SK-N-SH (cell line): ENCODE measurements around the gene TMEM11. TPM values are rescaled to one million over a fixed set of nuclear protein-coding genes. Genes with fewer than 3 reads are reported as not detected.

ENCODE experiments used
- CTCF ChIA-PET: fragments of 300-600, 350-600 bp; formaldehyde crosslinking; extraction: SDS; loops from one replicate; lab custom pipeline; 2021; lab: Yijun Ruan, JAX
- POLR2A ChIA-PET: fragments of 350-600 bp; sonication (Branson Sonifier 250); formaldehyde crosslinking; extraction: SDS; loops from one replicate; lab custom pipeline; 2020; ENCODE audit warnings: antibody characterized with exemption, inconsistent platforms; lab: Yijun Ruan, JAX
- DNase-seq: peaks from one replicate; pipeline ENCODE4 v3.0.0; 2012
- H2AFZ ChIP-seq: fragments of 200-600 bp; sonication (generic); 2 replicates; pipeline ENCODE4 v1.8.1; 2016; ENCODE audit warnings: antibody characterized with exemption, mild to moderate bottlenecking, low read depth
- H3F3A ChIP-seq: fragments of 200-600 bp; sonication (generic); replicated peaks from 2 replicates; pipeline ENCODE3; 2016; ENCODE audit warnings: antibody characterized with exemption, mild to moderate bottlenecking; ENCODE audit not compliant: insufficient read depth
- H3K27ac ChIP-seq, 2 experiments: fragments of 200-500 bp in 1 of 2; fragments of 200-600 bp in 1 of 2; sonication (Bioruptor generic) in 1 of 2; sonication (generic), shearing (Covaris generic) in 1 of 2; 2 replicates each; pipeline versions ENCODE4 v1.5.1 to v1.6.1; 2014 to 2016; ENCODE audit warnings: low read depth in 2 of 2, inconsistent platforms in 1 of 2, low read length in 1 of 2, mild to moderate bottlenecking in 1 of 2, mixed read lengths in 1 of 2
- H3K27me3 ChIP-seq: fragments of 200-600 bp; sonication (generic), shearing (Covaris generic); 2 replicates; pipeline ENCODE4 v1.6.1; 2016; ENCODE audit warnings: mixed run types; ENCODE audit not compliant: insufficient read depth
- H3K36me3 ChIP-seq, 2 experiments: fragments of 200-500 bp in 1 of 2; fragments of 200-600 bp in 1 of 2; sonication (Bioruptor generic) in 1 of 2; sonication (generic) in 1 of 2; replicated peaks in 1 of 2; 2 replicates each; pipeline versions ENCODE3 to v1.5.1; 2014 to 2016; ENCODE audit warnings: low read length in 1 of 2, mild to moderate bottlenecking in 1 of 2; ENCODE audit not compliant: insufficient read depth in 2 of 2, control insufficient read depth in 1 of 2
- H3K4me1 ChIP-seq, 2 experiments: fragments of 200-500 bp in 1 of 2; fragments of 200-600 bp in 1 of 2; sonication (Bioruptor generic) in 1 of 2; sonication (generic), shearing (Covaris generic) in 1 of 2; 2 replicates each; pipeline versions ENCODE4 v1.5.1 to v1.6.1; 2014 to 2016; ENCODE audit warnings: low read depth in 1 of 2, low read length in 1 of 2, mixed run types in 1 of 2; ENCODE audit not compliant: insufficient read depth in 2 of 2, control insufficient read depth in 1 of 2
- H3K4me2 ChIP-seq: fragments of 200-600 bp; sonication (generic), shearing (Covaris generic); 2 replicates; pipeline ENCODE4 v1.6.1; 2017; ENCODE audit warnings: mixed run types
- H3K4me3 ChIP-seq, 2 experiments: fragments of 200-500 bp in 1 of 2; fragments of 200-600 bp in 1 of 2; sonication (Bioruptor generic) in 1 of 2; sonication (generic), shearing (Covaris generic) in 1 of 2; 2 replicates each; pipeline versions ENCODE4 v1.5.1 to v1.8.1; 2014 to 2016; ENCODE audit warnings: low read depth in 2 of 2, inconsistent platforms in 1 of 2, low read length in 1 of 2, mild to moderate bottlenecking in 1 of 2, mixed read lengths in 1 of 2, moderate library complexity in 1 of 2
- H3K79me2 ChIP-seq: fragments of 200-600 bp; sonication (generic); 2 replicates; pipeline ENCODE4 v1.8.1; 2017; ENCODE audit warnings: mild to moderate bottlenecking; ENCODE audit not compliant: insufficient read depth
- H3K9ac ChIP-seq: fragments of 200-600 bp; sonication (generic); 2 replicates; pipeline ENCODE4 v1.6.1; 2017; ENCODE audit warnings: mixed run types
- H3K9me2 ChIP-seq: fragments of 200-600 bp; sonication (generic); 2 replicates; pipeline ENCODE4 v1.6.1; 2017; ENCODE audit warnings: mixed run types
- H3K9me3 ChIP-seq: fragments of 200-600 bp; sonication (generic); 2 replicates; pipeline ENCODE4 v1.6.1; 2017; ENCODE audit warnings: mixed run types, mild to moderate bottlenecking, moderate library complexity
- H4K20me1 ChIP-seq: fragments of 200-600 bp; sonication (generic); 2 replicates; pipeline ENCODE4 v1.6.1; 2017; ENCODE audit warnings: mild to moderate bottlenecking, mixed run types; ENCODE audit not compliant: insufficient read depth
- ELF1 ChIP-seq: IDR thresholded peaks from 2 replicates; pipeline ENCODE4 v1.4.0; 2012
- RAD21 ChIP-seq: IDR thresholded peaks from 2 replicates; pipeline ENCODE4 v1.6.1; 2012; ENCODE audit warnings: mild to moderate bottlenecking, low read length
- RFX5 ChIP-seq: IDR thresholded peaks from 2 replicates; pipeline ENCODE4 v1.6.1; 2012; ENCODE audit warnings: mild to moderate bottlenecking, improper control_type of control experiment, low read length
- SIN3A ChIP-seq: IDR thresholded peaks from 2 replicates; pipeline ENCODE4 v1.6.1; 2012; ENCODE audit warnings: low read depth, mild to moderate bottlenecking, low read length, moderate library complexity, borderline replicate concordance
- TCF12 ChIP-seq: IDR thresholded peaks from 2 replicates; pipeline ENCODE4 v1.4.0; 2012
- TEAD4 ChIP-seq: IDR thresholded peaks from 2 replicates; pipeline ENCODE4 v1.4.0; 2012; ENCODE audit warnings: mild to moderate bottlenecking, borderline replicate concordance; ENCODE audit not compliant: insufficient read depth
- WGBS: methylation state at CpG from one replicate; pipeline ENCODE4 v1.1.6; 2017; ENCODE audit warnings: low lambda C conversion rate; 5-methylcytosine and 5-hydroxymethylcytosine counted together
- polyA plus RNA-seq, 3 experiments: library from polyadenylated mRNA; depleted of rRNA; stranded (reverse); fragments of >200 nt; gene quantifications; 2 replicates each; pipeline ENCODE4 v1.2.3, GENCODE V29; 2012
- TF ChIP-seq, protein P1 (sequence below): IDR thresholded peaks from 2 replicates; pipeline ENCODE4 v1.6.1; 2012; ENCODE audit warnings: mild to moderate bottlenecking, low read depth, low read length, moderate library complexity

TMEM11 gene
- polyA plus RNA-seq, 1 of the 3 experiments (the other 2 are of a cell fraction), result 52.3 TPM

DNA sequence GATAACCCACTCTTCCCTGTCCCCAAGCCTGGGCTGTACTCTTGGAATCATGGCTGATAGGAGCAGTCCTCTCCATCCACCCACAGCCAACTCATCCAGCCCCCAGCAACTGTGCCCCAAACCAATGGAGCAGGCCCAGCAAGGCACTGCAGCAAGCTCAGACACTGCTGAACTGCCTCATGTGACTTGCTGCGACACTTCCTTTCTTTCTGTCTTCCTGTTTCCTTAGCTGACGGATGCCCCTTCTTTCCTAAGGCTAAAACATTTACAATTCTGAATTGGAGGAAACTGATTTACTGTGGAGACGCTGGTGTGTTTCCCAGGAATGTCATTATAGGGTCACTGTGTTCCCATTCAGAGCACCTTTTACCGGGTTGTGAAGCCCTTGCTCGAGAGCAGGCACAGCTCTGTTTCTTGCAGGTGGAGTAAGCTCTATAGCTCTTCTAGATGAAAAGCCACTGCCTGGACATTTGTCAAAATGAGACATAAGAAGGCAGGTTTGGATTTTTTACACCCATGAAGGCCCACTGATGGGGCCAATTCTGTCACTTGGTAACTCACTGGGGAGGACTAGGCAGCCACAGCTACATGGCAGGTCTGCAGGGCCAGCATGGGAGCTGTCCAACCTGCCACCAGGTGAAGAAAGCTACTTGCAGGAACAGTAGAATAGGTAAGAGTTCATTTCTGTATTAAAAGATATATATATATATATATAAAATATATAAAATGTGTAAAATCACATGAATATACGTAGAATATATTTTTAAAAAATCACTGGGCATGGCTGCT, 27.4 kb downstream of the TMEM11 start:
- H3K9me2 ChIP-seq, result no peaks in the 10 kb centered on the region
- H3K4me2 ChIP-seq, result no peak overlapping the region
- no peak overlapping the region for H3K9ac ChIP-seq
- H3K36me3 ChIP-seq, result peaks cover 7% of the 10 kb centered on the region in 2 experiments
- no peaks in the 10 kb centered on the region for H3F3A ChIP-seq
- no peak for DNase-seq
- no peak overlapping the region for H3K4me3 ChIP-seq
- CTCF ChIA-PET, result interaction anchor here (1.9 kb wide), 1 partner anchor 8 kb away, joined by 4 read pairs; no protein-coding TSS in a partner anchor
- TF ChIP-seq, protein P1, sequence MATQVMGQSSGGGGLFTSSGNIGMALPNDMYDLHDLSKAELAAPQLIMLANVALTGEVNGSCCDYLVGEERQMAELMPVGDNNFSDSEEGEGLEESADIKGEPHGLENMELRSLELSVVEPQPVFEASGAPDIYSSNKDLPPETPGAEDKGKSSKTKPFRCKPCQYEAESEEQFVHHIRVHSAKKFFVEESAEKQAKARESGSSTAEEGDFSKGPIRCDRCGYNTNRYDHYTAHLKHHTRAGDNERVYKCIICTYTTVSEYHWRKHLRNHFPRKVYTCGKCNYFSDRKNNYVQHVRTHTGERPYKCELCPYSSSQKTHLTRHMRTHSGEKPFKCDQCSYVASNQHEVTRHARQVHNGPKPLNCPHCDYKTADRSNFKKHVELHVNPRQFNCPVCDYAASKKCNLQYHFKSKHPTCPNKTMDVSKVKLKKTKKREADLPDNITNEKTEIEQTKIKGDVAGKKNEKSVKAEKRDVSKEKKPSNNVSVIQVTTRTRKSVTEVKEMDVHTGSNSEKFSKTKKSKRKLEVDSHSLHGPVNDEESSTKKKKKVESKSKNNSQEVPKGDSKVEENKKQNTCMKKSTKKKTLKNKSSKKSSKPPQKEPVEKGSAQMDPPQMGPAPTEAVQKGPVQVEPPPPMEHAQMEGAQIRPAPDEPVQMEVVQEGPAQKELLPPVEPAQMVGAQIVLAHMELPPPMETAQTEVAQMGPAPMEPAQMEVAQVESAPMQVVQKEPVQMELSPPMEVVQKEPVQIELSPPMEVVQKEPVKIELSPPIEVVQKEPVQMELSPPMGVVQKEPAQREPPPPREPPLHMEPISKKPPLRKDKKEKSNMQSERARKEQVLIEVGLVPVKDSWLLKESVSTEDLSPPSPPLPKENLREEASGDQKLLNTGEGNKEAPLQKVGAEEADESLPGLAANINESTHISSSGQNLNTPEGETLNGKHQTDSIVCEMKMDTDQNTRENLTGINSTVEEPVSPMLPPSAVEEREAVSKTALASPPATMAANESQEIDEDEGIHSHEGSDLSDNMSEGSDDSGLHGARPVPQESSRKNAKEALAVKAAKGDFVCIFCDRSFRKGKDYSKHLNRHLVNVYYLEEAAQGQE, result peak; percentile 25; the same call in 1 of the 2 replicates
- TF ChIP-seq RAD21 (no peak), TCF12 (no peak)
- no peaks in the 10 kb centered on the region for H3K27me3 ChIP-seq
- no peaks in the 10 kb centered on the region for H3K79me2 ChIP-seq
- peaks cover 0 to 3% of the 10 kb centered on the region in 2 experiments; a peak in 1 of 4 replicates for H3K4me1 ChIP-seq
- 95% methylated on average over 6 of the region's 6 CpGs for WGBS
- POLR2A ChIA-PET, result interaction anchor here (0.9 kb wide), 1 partner anchor 9 kb away, joined by 3 read pairs; no protein-coding TSS in a partner anchor
- H4K20me1 ChIP-seq, result no peaks in the 10 kb centered on the region
- no peak overlapping the region for H2AFZ ChIP-seq
- no peaks in the 10 kb centered on the region for H3K9me3 ChIP-seq
- no peak overlapping the region for H3K27ac ChIP-seq

DNA sequence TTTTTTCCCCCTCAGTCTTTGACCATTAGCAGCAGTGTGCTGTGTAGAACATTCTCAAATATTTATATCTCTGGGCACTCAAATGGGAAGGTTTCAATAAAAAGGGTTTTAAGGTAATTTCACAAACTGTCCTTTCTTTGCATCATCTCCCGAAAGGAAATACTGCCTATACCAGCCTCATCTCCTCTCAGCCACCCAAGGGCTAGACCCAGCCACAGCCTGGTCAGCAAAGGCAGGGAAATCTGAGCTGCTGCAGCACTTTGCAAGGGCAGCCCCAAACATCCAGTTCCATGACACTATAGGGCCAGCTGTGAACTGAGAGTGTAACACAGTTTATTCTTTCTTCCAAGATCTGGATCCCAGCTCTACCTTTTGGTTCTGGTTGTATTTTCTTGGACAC, 28.9 kb downstream of the TMEM11 start:
- Histone ChIP-seq H3K36me3 (peaks cover 7% of the 10 kb centered on the region in 2 experiments), H3K4me2 (no peak overlapping the region), H3K4me1 (no peaks in the 10 kb centered on the region), H3K4me3 (no peak overlapping the region), H2AFZ (no peak overlapping the region), H3K9ac (no peak overlapping the region), H3K79me2 (no peaks in the 10 kb centered on the region), H3K9me3 (no peaks in the 10 kb centered on the region), H3F3A (no peaks in the 10 kb centered on the region), H4K20me1 (no peaks in the 10 kb centered on the region), H3K9me2 (no peaks in the 10 kb centered on the region)
- ChIA-PET CTCF (interaction anchor here (1.4 kb wide), 1 partner anchor 329 kb away, joined by 4 read pairs; no protein-coding TSS in a partner anchor), POLR2A (no interaction called here)
- 93% methylated on average over 1 of the region's 1 CpG for WGBS
- no peak for DNase-seq
- TF ChIP-seq TEAD4 (no peak), SIN3A (no peak), ELF1 (no peak), RFX5 (no peak)
- TF ChIP-seq, protein P1, result no peak
- TF ChIP-seq, all 33 proteins: peak for 0
- Histone ChIP-seq H3K27me3 (no peaks in the 10 kb centered on the region), H3K27ac (no peak overlapping the region)
